Measurements from ENCODE around the gene ZNF205.

DNA sequence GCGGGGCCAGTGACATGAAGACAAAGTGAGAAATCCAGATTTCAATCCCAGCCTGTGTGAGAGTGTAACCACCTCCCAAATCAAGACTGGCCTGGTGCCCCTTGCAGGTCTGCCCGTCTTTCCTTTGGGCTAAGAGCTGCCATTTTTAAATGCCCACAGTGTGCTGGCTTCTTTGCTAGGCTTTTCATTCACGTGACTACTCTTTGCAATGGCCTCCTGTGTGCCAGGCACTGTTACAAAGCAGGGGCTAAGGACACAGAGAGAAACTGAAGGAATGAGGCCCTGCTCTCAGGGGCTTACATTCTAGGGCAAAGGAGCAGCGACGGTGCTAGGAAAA lies 13.0 kb upstream of the ZNF205 start:
- TF ChIP-seq, protein P1, sequence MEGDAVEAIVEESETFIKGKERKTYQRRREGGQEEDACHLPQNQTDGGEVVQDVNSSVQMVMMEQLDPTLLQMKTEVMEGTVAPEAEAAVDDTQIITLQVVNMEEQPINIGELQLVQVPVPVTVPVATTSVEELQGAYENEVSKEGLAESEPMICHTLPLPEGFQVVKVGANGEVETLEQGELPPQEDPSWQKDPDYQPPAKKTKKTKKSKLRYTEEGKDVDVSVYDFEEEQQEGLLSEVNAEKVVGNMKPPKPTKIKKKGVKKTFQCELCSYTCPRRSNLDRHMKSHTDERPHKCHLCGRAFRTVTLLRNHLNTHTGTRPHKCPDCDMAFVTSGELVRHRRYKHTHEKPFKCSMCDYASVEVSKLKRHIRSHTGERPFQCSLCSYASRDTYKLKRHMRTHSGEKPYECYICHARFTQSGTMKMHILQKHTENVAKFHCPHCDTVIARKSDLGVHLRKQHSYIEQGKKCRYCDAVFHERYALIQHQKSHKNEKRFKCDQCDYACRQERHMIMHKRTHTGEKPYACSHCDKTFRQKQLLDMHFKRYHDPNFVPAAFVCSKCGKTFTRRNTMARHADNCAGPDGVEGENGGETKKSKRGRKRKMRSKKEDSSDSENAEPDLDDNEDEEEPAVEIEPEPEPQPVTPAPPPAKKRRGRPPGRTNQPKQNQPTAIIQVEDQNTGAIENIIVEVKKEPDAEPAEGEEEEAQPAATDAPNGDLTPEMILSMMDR (IDR thresholded peaks at IDR 0.05): no peak
- TF ChIP-seq POLR2A (IDR thresholded peaks at IDR 0.05): no peak
- no peak for TF ChIP-seq POLR2AphosphoS5 (IDR thresholded peaks at IDR 0.05)
